ENCODE measurements around the gene SPRYD3.

SPRYD3 gene

GRCh38 chr12:53120685-53121525 is 41.7 kb upstream of the SPRYD3 start:
- no peak for TF ChIP-seq CTCF (conservative IDR thresholded peaks at IDR 0.05; ENCODE audit: low read depth)
- ChIA-PET POLR2A (ENCODE audit: low non-redundant PET) (no interaction called here), CTCF (no interaction called here)
- no peak for DNase-seq (ENCODE audit: low spot score)
- no peak overlapping the region for H3K27ac ChIP-seq

- ChIA-PET POLR2A (ENCODE audit: low non-redundant PET) (no interaction called here), CTCF (interaction anchor here (1.1 kb wide), 1 partner anchor 53 kb away, joined by 3 read pairs; no protein-coding TSS in a partner anchor)
- no peak for TF ChIP-seq CTCF (conservative IDR thresholded peaks at IDR 0.05; ENCODE audit: low read depth)
- DNase-seq (ENCODE audit: low spot score), result no peak
- H3K27ac ChIP-seq, result no peak overlapping the region
These were observed 39.6 kb upstream of the SPRYD3 start for GRCh38 chr12:53118751-53119300.

- DNase-seq (ENCODE audit: low spot score), result no peak
- H3K27ac ChIP-seq, result no peak overlapping the region
- TF ChIP-seq CTCF (conservative IDR thresholded peaks at IDR 0.05; ENCODE audit: low read depth), result no peak
- CTCF ChIA-PET, result interaction anchor here (0.6 kb wide), 2 partner anchors 16 to 209 kb away, joined by 3 to 4 read pairs; no protein-coding TSS in a partner anchor
- POLR2A ChIA-PET (ENCODE audit: low non-redundant PET), result interaction anchor here (0.5 kb wide), 1 partner anchor 20 kb away, joined by 5 read pairs; no protein-coding TSS in a partner anchor
These were observed 36.9 kb upstream of the SPRYD3 start for GRCh38 chr12:53115891-53116648.

- ChIA-PET CTCF (interaction anchor here (0.6 kb wide), 1 partner anchor 310 kb away, joined by 3 read pairs; no protein-coding TSS in a partner anchor), POLR2A (ENCODE audit: low non-redundant PET) (interaction anchor here (0.5 kb wide), 1 partner anchor 21 kb away, joined by 5 read pairs; no protein-coding TSS in a partner anchor)
- no peak overlapping the region for H3K27ac ChIP-seq
- TF ChIP-seq CTCF (conservative IDR thresholded peaks at IDR 0.05; ENCODE audit: low read depth), result no peak
- no peak for DNase-seq (ENCODE audit: low spot score)
These were observed 36.1 kb upstream of the SPRYD3 start for GRCh38 chr12:53115112-53115890.

GRCh38 chr12:53113951-53114350 is 34.8 kb upstream of the SPRYD3 start:
- CTCF ChIA-PET, result interaction anchor here (1.0 kb wide), 1 partner anchor 15 kb away, joined by 4 read pairs; no protein-coding TSS in a partner anchor
- no peak overlapping the region for H3K27ac ChIP-seq
- no peak for TF ChIP-seq CTCF (conservative IDR thresholded peaks at IDR 0.05; ENCODE audit: low read depth)
- POLR2A ChIA-PET (ENCODE audit: low non-redundant PET), result no interaction called here
- DNase-seq (ENCODE audit: low spot score), result no peak
